SW 1271 (cell line): ENCODE measurements around the gene RFX2.

Experiments
- DNase-seq, 2 experiments: peaks; one replicate each; lab custom pipeline; 2025; lab: John Stamatoyannopoulos, UW

The RFX2 gene

GRCh38 chr19:6059988-6060599, 50.2 kb downstream of the RFX2 start:
- no peak for DNase-seq

DNA sequence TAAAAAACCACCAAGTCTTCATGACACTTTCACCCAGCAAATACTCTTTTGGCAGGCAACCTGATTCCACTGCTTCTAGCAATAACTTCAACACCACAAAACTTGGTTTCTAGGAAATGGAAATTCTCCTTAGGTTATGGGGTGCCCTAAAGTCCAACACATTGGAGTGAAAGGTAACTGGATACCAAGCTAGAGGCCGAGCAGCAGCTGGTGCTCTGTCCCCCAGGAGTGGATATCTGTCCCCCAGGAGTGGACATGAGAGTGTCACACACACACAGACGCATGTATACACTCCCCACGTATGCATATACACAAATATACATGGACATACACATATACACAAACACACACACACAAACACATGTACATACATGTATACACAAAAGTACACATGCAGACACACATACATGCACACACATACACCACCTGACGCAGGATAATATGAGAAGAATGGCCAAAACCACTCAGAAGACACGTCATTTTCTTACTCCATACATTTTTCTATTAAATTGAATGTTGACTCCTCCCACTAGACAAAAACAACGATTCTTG, 50.8 kb downstream of the RFX2 start:
- no peak for DNase-seq

- no peak for DNase-seq
Measured at GRCh38 chr19:6058518-6059201, 51.6 kb downstream of the RFX2 start.

DNA sequence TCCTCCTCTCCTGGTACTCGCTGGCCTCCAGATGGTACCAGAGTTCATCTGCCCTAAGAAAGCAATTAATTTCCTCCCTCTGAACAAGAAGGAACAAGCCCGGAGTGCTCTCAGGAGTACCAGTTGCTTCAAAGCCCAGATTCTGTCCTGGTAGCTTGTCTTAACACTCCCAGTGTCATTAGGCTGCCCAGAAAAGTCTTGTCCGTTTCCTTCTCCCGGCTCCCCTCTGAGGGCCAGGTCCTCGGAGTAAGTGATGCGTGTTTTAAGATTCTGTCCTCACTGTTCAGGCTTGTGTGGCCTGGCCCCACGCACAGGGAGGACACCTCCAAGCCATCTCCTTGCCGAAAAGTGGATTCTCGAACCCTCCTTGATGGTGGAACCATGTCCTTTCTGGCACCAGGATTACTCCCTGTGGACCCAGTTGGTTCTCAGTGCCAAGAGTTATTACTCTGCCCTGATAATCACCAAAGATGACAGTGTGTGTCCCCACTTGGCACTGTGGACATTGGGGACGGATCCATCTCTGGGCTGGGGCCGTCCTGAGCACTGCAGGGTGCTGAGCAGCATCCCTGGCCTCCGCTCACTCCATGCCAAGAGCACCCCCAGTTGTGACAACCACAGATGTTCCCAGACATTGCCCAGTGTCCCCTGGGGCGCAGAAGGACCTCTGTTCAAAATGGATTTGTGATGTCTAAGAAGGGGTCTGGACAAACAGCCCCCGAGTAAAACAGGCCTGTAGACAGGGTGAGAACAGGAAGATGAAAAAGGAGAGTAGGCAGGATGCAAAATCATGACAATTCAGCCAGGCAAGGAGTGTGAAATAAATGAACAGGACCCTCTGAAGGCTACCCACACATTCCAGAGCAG, 52.4 kb downstream of the RFX2 start:
- no peak for DNase-seq

GRCh38 chr19:6056801-6057650, 53.3 kb downstream of the RFX2 start:
- peak; percentile 59 to 90 for DNase-seq

DNA sequence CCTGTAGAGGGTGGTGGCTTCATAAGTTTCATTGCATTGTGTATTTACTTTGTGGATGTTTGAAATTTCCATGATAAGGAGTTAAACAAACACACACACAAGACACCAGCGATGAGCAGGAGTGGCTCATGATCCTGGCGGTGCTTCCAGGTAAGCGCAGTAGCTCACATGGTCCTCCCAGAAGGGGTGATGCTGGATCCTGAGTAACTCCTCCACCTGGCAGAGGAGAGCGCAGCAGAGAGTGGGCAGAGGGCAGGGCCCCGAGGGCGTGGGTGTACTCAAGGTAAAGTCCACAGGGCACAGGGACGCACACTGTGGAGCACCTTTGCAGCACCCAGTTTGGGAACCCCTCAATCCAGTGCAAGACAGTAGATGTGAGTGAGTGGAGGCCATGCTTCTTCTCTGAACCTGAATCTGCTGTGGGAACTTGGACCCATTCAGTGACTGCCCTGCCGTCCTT, 54.0 kb downstream of the RFX2 start:
- DNase-seq, result no peak

DNA sequence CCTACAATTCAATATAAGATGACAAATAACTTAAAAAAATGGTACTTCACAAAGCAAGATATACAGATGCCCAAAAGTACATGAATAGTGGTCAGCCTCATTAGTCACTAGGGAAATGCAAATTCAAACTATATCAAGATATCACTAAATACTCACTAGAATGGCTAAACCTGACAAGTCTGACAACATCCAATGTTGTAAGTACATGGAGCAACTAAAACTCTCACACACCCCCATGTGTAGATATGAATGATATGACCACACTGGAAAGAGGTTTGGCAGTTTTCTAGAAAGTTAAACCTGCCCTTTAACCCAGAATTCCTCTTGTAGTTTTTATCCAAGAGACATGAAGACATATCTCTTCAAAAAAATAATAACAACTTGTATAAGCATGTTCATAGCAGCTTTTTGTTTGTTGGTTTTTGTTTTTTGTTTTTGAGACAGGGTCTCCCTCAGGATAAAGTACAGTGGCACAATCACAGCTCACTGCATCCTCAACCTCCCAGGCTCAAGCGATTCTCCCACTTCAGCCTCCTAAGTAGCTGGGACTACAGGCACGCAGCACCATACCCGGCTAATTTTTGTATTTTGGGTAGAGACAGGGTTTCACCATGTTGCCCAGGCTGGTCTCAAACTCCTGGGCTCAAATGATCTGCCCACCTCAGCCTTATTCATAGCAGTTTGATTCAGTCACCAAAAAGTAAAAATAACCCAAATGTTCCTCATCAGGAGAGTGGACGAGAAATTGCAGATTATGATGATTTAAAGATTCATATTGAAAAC, 55.1 kb downstream of the RFX2 start:
- no peak for DNase-seq

- DNase-seq, result peak; percentile 22 to 47
Measured at GRCh38 chr19:6048793-6049405, 61.4 kb downstream of the RFX2 start.

DNA sequence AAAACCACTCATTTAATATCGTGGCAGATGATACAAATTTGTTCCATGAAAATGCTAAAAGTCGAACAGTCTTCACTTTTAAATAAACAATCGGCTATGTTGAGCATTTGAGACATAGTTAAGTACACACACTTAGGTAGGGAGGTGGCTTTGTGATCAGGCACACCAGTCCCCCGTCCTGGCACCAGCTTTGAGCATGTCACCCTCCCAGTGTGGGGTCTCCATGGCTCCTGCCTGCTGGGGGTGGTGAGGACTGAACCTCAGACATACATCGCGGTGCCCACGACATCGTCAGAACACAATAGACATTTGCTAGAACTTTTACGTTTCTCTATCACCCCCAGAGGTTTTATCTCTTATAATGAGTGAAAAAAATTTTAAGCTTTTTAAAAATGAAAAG, 62.0 kb downstream of the RFX2 start:
- no peak for DNase-seq

DNA sequence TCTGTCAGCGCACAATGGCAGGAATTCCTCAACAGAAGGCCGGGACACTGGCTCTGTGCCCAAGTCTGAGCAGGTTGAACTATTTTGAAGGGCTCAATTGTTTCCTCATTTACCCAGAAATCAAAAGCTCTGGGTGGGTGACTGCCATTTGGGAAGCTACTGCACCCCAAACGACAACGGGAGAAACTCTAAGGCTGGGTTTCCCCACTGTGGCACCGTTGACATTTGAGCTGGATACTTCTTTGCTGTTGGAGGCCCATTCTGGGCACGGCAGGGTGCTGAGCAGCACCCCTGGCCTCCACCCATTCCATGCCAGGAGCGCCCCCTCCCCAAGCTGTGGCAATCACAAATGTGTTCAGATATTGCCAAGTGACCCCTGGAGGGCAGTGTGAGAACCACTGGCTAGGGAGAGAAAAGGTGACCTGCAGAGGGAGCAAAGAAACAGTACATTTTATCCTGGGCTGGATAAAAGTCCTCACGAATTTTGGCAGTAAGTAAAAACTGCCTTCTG, 62.5 kb downstream of the RFX2 start:
- peak in 1 of 2 experiments; percentile 33 for DNase-seq

DNA sequence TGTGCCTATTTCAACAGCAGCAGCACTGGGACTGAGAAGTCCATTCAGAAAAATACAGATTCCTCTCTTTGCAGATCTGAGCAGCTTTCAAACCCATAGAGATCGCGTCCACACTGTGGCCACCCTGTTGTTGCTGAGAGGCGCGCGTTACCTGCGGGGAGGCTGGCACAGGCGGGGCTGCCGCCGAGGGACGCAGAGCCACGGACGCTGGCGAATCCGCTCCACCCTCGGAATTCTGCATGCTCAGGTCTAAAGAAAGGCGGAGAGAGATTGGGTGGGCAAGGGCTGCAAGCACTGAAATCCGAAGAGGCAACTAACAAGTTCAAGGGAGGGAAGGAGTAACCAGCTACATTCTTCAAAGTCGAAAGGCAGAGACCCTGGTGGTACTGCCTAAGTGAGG, 63.0 kb downstream of the RFX2 start:
- DNase-seq, result no peak

DNA sequence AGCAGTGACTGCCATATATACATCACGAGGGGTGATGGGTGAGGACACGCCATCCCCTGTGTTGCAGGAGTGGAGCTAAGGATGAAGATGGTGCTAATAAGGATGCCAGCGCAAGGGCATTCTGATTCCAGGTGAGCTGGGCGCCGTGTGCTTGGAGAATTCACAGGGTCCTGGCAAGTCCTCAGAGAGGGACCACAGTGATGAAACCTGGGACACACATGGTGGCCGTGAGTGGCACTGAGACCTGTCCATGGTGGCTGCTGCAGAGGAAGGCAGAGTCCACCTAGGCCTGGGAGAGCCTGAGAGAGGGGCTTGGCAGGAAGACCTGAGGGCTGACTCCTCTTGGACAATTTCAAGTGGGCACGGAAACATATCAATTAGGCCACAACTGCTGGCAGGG, 65.2 kb downstream of the RFX2 start:
- no peak for DNase-seq

GRCh38 chr19:6044056-6044805, 66.1 kb downstream of the RFX2 start:
- DNase-seq, result no peak

DNA sequence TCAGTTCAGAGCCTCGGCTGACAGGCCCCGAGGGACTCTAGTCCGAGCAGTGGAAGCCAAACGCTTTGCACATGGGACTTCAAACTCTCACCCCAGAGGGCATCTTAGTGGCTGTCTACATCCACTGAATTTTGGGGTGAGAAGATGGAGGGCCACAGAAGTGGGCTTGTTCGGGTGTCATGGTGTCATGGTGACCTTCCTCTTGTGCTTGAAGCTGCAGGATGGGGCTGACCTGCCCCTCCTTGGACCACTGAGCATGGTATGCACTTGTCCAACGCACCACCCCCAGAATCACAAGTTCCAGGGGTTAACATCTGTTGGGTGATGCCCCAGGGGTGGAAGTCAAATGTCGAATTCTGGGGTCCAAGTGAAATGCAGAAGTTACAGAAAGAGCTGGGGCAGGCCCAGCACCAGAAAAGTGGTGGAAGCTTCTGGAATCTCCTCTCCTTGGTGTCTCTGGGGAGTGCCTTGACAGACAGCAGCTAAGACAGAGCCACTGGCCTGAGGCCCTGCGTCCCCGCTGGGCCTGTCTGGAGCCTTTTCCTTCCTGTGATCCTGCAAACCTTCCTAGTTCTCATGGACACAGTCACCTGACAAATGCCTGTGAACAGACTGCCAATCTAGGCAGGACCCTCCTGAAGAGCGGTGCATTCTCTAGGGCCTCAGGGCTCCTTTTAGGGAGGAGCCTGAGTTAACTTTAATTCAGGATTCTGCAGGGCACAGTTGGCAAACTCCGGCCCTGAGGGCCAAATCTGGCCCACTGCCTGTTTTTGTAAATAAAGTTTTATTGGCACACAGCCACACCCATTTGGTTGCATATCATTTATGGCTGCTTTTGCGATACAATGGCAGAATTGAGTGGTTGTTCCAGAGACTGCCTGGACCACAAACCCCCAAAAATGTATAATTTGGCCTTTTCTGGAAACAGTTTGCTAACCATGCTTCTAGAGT, 67.2 kb downstream of the RFX2 start:
- DNase-seq, result no peak

GRCh38 chr19:6041991-6042481, 68.3 kb downstream of the RFX2 start:
- DNase-seq, result no peak

GRCh38 chr19:6041071-6041470, 69.2 kb downstream of the RFX2 start:
- no peak for DNase-seq

DNA sequence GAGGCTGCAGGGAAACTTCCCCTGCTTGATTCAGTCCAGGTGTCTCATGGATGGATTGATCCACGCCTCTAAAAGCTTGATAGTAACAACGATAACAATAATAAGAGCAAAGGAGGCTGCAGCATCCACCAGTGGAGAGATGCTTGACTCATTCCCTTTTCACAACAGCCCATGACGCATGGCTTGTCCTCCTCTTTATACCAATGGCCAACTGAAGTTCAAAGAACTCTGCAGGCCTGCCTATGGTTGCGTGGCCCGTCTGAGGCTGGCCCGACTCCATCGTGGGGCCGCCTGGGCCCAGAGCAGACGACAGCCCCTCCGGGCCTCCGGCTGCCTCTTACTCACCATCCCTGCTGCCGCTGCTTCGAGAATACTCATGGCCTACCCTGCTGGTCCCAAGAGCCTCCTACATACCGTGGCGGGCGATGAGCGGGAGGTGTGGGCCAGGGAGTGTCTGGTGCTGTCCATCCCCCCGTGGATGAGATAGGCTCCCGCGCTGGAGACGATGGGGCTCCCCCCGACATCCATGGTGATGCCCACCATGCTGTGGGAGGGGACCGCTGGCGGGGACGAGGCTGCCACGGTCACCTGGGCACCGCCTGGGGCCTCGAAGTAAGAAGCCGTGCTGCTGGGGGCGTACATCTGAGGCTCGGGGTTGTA, 70.6 kb downstream of the RFX2 start:
- DNase-seq, result no peak
